Testis (tissue), 3 donors: ENCODE results near the gene PDGFRB. TPM values are rescaled to one million over a fixed set of nuclear protein-coding genes. Genes with fewer than 3 reads are reported as not detected.

Experiments
- DNase-seq: peaks from one replicate; pipeline ENCODE4 v3.0.0-alpha.2; 2019
- H3K27ac ChIP-seq, 2 donors: fragments of 200-600 bp; sonication (generic); one replicate each; pipeline ENCODE4 v1.5.1; 2019
- H3K27me3 ChIP-seq: fragments of 200-600 bp; sonication (generic); one replicate; pipeline ENCODE4 v1.5.1; 2019
- H3K36me3 ChIP-seq: fragments of 200-600 bp; sonication (generic); one replicate; pipeline ENCODE4 v1.5.1; 2017; ENCODE audit warnings: low read depth; ENCODE audit errors: missing control alignments
- H3K4me1 ChIP-seq: fragments of 200-600 bp; sonication (generic); one replicate; pipeline ENCODE4 v1.5.1; 2019
- H3K4me3 ChIP-seq, 2 donors: fragments of 200-600 bp; sonication (generic); one replicate each; pipeline ENCODE4 v1.5.1; 2017 to 2019
- H3K9me3 ChIP-seq: fragments of 200-600 bp; sonication (generic); one replicate; pipeline ENCODE4 v1.5.1; 2017
- POLR2A ChIP-seq: fragments of 450-650 bp; IDR thresholded peaks from one replicate; pipeline ENCODE4 v1.6.1; 2017; ENCODE audit warnings: antibody characterized with exemption, mild to moderate bottlenecking, moderate library complexity
- WGBS, 2 donors: methylation state at CpG; one replicate each; pipeline ENCODE4 v1.1.5; 2018; 5-methylcytosine and 5-hydroxymethylcytosine counted together
- intact Hi-C: fragments of 100-400 bp; cut with DNase I; formaldehyde crosslinking; loops from one replicate; pipeline ENCODE4 v1.15.1; 2023; ENCODE audit warnings: low total_unique reads
- polyA plus RNA-seq: library from polyadenylated mRNA; stranded (reverse); fragments of 350-450 nt; fragmentation: Illumina TruSeq; extraction: RNeasy Lipid Tissue Mini Kit (QIAGEN cat#74804); gene quantifications from one replicate; pipeline ENCODE4 v1.2.3, GENCODE V29; 2014; ENCODE audit warnings: low read depth, low replicate concordance; ENCODE audit not compliant: insufficient read depth
- total RNA-seq, 2 donors: library from RNA; depleted of rRNA; stranded (reverse); fragments of >200 nt; gene quantifications; one replicate each; pipeline ENCODE4 v1.2.3, GENCODE V29; 2016
- TF ChIP-seq, protein P1 (sequence below), 3 experiments: fragments of 450-650 bp in 2 of 3; fragments of 200-600 bp in 1 of 3; sonication (generic) in 1 of 3; IDR thresholded peaks; one replicate each; pipeline ENCODE4 v1.5.1; 2016 to 2019; ENCODE audit warnings: antibody characterized with exemption in 3 of 3, mild to moderate bottlenecking in 2 of 3, moderate library complexity in 1 of 3

Gene PDGFRB
- total and polyA plus RNA-seq, 3 donors from 2014 or later: 61.6 to 87.0 (median 71.2) TPM

- intact Hi-C loops: no loop called here
- no peak overlapping the region for H3K4me3 ChIP-seq
- TF ChIP-seq, protein P1, sequence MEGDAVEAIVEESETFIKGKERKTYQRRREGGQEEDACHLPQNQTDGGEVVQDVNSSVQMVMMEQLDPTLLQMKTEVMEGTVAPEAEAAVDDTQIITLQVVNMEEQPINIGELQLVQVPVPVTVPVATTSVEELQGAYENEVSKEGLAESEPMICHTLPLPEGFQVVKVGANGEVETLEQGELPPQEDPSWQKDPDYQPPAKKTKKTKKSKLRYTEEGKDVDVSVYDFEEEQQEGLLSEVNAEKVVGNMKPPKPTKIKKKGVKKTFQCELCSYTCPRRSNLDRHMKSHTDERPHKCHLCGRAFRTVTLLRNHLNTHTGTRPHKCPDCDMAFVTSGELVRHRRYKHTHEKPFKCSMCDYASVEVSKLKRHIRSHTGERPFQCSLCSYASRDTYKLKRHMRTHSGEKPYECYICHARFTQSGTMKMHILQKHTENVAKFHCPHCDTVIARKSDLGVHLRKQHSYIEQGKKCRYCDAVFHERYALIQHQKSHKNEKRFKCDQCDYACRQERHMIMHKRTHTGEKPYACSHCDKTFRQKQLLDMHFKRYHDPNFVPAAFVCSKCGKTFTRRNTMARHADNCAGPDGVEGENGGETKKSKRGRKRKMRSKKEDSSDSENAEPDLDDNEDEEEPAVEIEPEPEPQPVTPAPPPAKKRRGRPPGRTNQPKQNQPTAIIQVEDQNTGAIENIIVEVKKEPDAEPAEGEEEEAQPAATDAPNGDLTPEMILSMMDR (IDR thresholded peaks at IDR 0.05): no peak
- no peak for TF ChIP-seq POLR2A
- H3K4me1 ChIP-seq: peaks cover 33% of the 10 kb centered on the region
- H3K36me3 ChIP-seq: no peaks in the 10 kb centered on the region
- H3K27me3 ChIP-seq: no peaks in the 10 kb centered on the region
- 77 to 79% methylated on average over 4 of the region's 4 CpGs for WGBS, 2 donors
- H3K27ac ChIP-seq: no peak overlapping the region
- DNase-seq: no peak
- no peaks in the 10 kb centered on the region for H3K9me3 ChIP-seq
Observed at GRCh38 chr5:150172556-150172955, 16.9 kb upstream of the PDGFRB start.

GRCh38 chr5:150172145-150172544, 16.5 kb upstream of the PDGFRB start:
- WGBS, 2 donors: 75 to 76% methylated on average over 1 of the region's 1 CpG
- DNase-seq: no peak
- intact Hi-C loops: no loop called here
- Histone ChIP-seq H3K4me3 (no peak overlapping the region), H3K27ac (no peak overlapping the region), H3K27me3 (no peaks in the 10 kb centered on the region), H3K9me3 (no peaks in the 10 kb centered on the region), H3K4me1 (peaks cover 29% of the 10 kb centered on the region), H3K36me3 (no peaks in the 10 kb centered on the region)
- TF ChIP-seq POLR2A: no peak
- TF ChIP-seq, protein P1 (IDR thresholded peaks at IDR 0.05): no peak

DNA sequence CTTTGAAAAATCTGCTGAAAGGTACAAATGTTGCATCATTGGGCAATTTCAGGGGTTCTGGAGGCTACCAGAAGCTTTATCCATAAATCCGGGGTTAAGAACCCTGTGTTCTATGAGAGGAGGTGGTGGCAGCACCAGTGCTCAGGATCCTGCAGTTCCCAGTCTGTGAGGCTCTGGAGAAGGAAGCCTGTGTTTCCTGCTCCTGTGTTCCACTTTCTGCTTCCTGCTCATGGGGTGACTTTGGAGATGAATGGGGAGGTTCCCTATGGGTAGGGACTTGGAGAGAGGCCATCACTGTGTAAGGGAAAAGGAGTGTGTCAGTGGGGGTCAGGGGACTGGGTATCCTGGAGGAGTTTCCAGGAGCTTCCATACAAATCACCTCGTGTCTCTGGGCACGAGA, 13.2 kb upstream of the PDGFRB start:
- intact Hi-C loops: no loop called here
- Histone ChIP-seq H3K27ac (peak overlapping the region in 1 of 2 donors; percentile 37), H3K9me3 (no peaks in the 10 kb centered on the region), H3K36me3 (no peaks in the 10 kb centered on the region), H3K4me3 (no peak overlapping the region), H3K27me3 (no peaks in the 10 kb centered on the region), H3K4me1 (peaks cover 25% of the 10 kb centered on the region)
- 35 to 49% methylated on average over 3 of the region's 3 CpGs for WGBS, 2 donors
- TF ChIP-seq, protein P1 (IDR thresholded peaks at IDR 0.05): no peak
- TF ChIP-seq POLR2A: no peak
- no peak for DNase-seq

GRCh38 chr5:150167908-150168307, 12.3 kb upstream of the PDGFRB start:
- Histone ChIP-seq H3K27ac (no peak overlapping the region), H3K36me3 (no peaks in the 10 kb centered on the region), H3K4me1 (peaks cover 34% of the 10 kb centered on the region), H3K27me3 (no peaks in the 10 kb centered on the region), H3K4me3 (no peak overlapping the region), H3K9me3 (no peaks in the 10 kb centered on the region)
- DNase-seq: no peak
- intact Hi-C loops: no loop called here
- TF ChIP-seq, protein P1 (IDR thresholded peaks at IDR 0.05): no peak
- TF ChIP-seq POLR2A: no peak
- WGBS, 2 donors: 52 to 53% methylated on average over 11 to 14 of the region's 14 CpGs

DNA sequence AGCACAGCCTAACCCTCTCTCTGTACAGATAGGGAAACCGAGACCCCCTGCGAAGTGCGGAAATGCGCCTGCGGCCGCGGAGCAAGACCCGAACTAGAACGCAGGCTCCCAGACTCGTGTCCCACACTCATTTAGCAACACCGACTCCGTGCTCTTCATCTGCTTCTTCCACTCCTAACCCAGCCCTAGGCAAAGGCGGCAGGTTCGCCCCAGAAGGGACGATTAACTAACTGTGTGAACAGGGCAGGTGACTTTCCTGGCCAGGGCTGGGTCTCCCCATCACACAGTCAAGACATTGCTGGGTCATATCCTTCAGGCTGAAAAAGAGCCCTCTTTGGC, 11.8 kb upstream of the PDGFRB start:
- H3K36me3 ChIP-seq: no peaks in the 10 kb centered on the region
- TF ChIP-seq, protein P1 (IDR thresholded peaks at IDR 0.05): no peak
- no peak for TF ChIP-seq POLR2A
- no peak overlapping the region for H3K27ac ChIP-seq
- DNase-seq: no peak
- H3K27me3 ChIP-seq: no peaks in the 10 kb centered on the region
- H3K4me3 ChIP-seq: peak overlapping the region; percentile 32 to 43
- peaks cover 34% of the 10 kb centered on the region for H3K4me1 ChIP-seq
- intact Hi-C loops: no loop called here
- WGBS, 2 donors: 46 to 60% methylated on average over 15 of the region's 15 CpGs
- H3K9me3 ChIP-seq: no peaks in the 10 kb centered on the region
